IMR-90 (cell line): ENCODE results near the gene HIGD1C. TPM values are rescaled to one million over a fixed set of nuclear protein-coding genes. Genes with fewer than 3 reads are reported as not detected.

ENCODE experiments used
- ATAC-seq: fragments of 200-7000 bp; cut with Tn5 transposase; 2 replicates; pipeline ENCODE4 v1.9.1; 2020; ENCODE audit warnings: low read depth, mild to moderate bottlenecking, moderate library complexity
- BruUV-seq: library from RNA; stranded (reverse); fragments of 400-500 nt; replicated peaks from 2 replicates; lab custom pipeline; 2021; lab: Mats Ljungman, UMichigan
- CTCF ChIA-PET: fragments of 300-600 bp; formaldehyde crosslinking; extraction: SDS; loops from one replicate; lab custom pipeline; 2021; ENCODE audit warnings: antibody characterized with exemption; lab: Yijun Ruan, JAX
- POLR2A ChIA-PET: fragments of 300-600 bp; sonication (Branson Sonifier 250); formaldehyde crosslinking; loops from one replicate; lab custom pipeline; 2022; ENCODE audit warnings: antibody characterized with exemption; ENCODE audit not compliant: unreplicated experiment; lab: Charles Lee
- DNase-seq: peaks from one replicate; pipeline ENCODE4 v3.0.0; 2013
- H2AFZ ChIP-seq: replicated peaks from 2 replicates; pipeline ENCODE3; 2013; ENCODE audit warnings: low read length, mild to moderate bottlenecking; ENCODE audit not compliant: poor library complexity
- H2AK5ac ChIP-seq: 2 replicates; pipeline ENCODE4 v1.6.1; 2013; ENCODE audit warnings: low read depth, low read length, inconsistent platforms
- H2AK9ac ChIP-seq: replicated peaks from 2 replicates; pipeline ENCODE3; 2013; ENCODE audit warnings: mild to moderate bottlenecking, low read depth, low read length, moderate library complexity; ENCODE audit not compliant: poor library complexity
- H2BK120ac ChIP-seq: 2 replicates; pipeline ENCODE4 v1.6.1; 2013; ENCODE audit warnings: low read depth, low read length, inconsistent platforms
- H2BK15ac ChIP-seq: 3 replicates; pipeline ENCODE4 v1.6.1; 2013; ENCODE audit warnings: low read depth, low read length, inconsistent platforms
- H2BK20ac ChIP-seq: 2 replicates; pipeline ENCODE4 v1.6.1; 2013; ENCODE audit warnings: low read depth, mild to moderate bottlenecking, inconsistent platforms, low read length, moderate library complexity
- H2BK5ac ChIP-seq: 2 replicates; pipeline ENCODE4 v1.6.1; 2013; ENCODE audit warnings: mild to moderate bottlenecking, low read depth, low read length, inconsistent platforms; ENCODE audit not compliant: poor library complexity, severe bottlenecking
- H3K14ac ChIP-seq: replicated peaks from 2 replicates; pipeline ENCODE4 v1.6.1; 2013; ENCODE audit warnings: low read depth, low read length, inconsistent platforms
- H3K18ac ChIP-seq: 2 replicates; pipeline ENCODE4 v1.6.1; 2013; ENCODE audit warnings: low read depth, low read length, control low read depth
- H3K23ac ChIP-seq: 2 replicates; pipeline ENCODE4 v1.6.1; 2013; ENCODE audit warnings: low read depth, low read length, inconsistent platforms
- H3K27ac ChIP-seq: 2 replicates; pipeline ENCODE4 v1.5.1; 2013; ENCODE audit warnings: mild to moderate bottlenecking, control low read depth, low read length; ENCODE audit not compliant: insufficient read depth
- H3K27me3 ChIP-seq: 2 replicates; pipeline ENCODE4 v1.6.1; 2013; ENCODE audit warnings: low read length; ENCODE audit not compliant: control insufficient read depth, insufficient read depth
- H3K36me3 ChIP-seq: 2 replicates; pipeline ENCODE4 v1.6.1; 2013; ENCODE audit warnings: low read length, mixed read lengths; ENCODE audit not compliant: control insufficient read depth, insufficient read depth
- H3K4ac ChIP-seq: 2 replicates; pipeline ENCODE4 v1.6.1; 2013; ENCODE audit warnings: low read depth, low read length, inconsistent platforms
- H3K4me1 ChIP-seq: 2 replicates; pipeline ENCODE4 v1.6.1; 2013; ENCODE audit warnings: low read length, mixed read lengths; ENCODE audit not compliant: control insufficient read depth, insufficient read depth
- H3K4me2 ChIP-seq: 2 replicates; pipeline ENCODE4 v1.6.1; 2013; ENCODE audit warnings: low read depth, mild to moderate bottlenecking, control low read depth, low read length, moderate library complexity
- H3K4me3 ChIP-seq: 2 replicates; pipeline ENCODE4 v1.5.1; 2013; ENCODE audit warnings: low read depth, mild to moderate bottlenecking, control low read depth, low read length, moderate library complexity; ENCODE audit not compliant: insufficient read depth
- H3K56ac ChIP-seq: 2 replicates; pipeline ENCODE4 v1.6.1; 2013; ENCODE audit warnings: low read length, inconsistent platforms; ENCODE audit not compliant: insufficient read depth; ENCODE audit errors: extremely low read depth
- H3K79me1 ChIP-seq, 2 experiments: 2 replicates each; pipeline ENCODE4 v1.6.1; 2013; ENCODE audit warnings: low read length in 2 of 2, inconsistent platforms in 1 of 2, low read depth in 1 of 2
- H3K9ac ChIP-seq: 2 replicates; pipeline ENCODE4 v1.6.1; 2013; ENCODE audit warnings: low read depth, low read length, control low read depth
- H3K9me1 ChIP-seq: 2 replicates; pipeline ENCODE4 v1.6.1; 2013; ENCODE audit warnings: low read length, inconsistent platforms; ENCODE audit not compliant: insufficient read depth
- H3K9me3 ChIP-seq: 2 replicates; pipeline ENCODE4 v1.6.1; 2013; ENCODE audit warnings: low read length; ENCODE audit not compliant: control insufficient read depth, insufficient read depth
- H4K20me1 ChIP-seq: 2 replicates; pipeline ENCODE4 v1.6.1; 2013; ENCODE audit warnings: low read length, inconsistent platforms; ENCODE audit not compliant: insufficient read depth
- H4K5ac ChIP-seq: 2 replicates; pipeline ENCODE4 v1.6.1; 2013; ENCODE audit warnings: mild to moderate bottlenecking, low read depth, low read length, control low read depth
- H4K8ac ChIP-seq, 2 experiments: 2 replicates each; pipeline ENCODE4 v1.6.1; 2013; ENCODE audit warnings: low read depth in 2 of 2, low read length in 2 of 2, control low read depth in 1 of 2, inconsistent platforms in 1 of 2
- H4K91ac ChIP-seq: 2 replicates; pipeline ENCODE4 v1.6.1; 2013; ENCODE audit warnings: low read depth, low read length, inconsistent platforms; ENCODE audit not compliant: insufficient read depth
- BHLHE40 ChIP-seq: fragments of 150-350 bp; IDR thresholded peaks from 2 replicates; pipeline ENCODE4 v1.6.1; 2016; ENCODE audit warnings: mild to moderate bottlenecking, low read depth, low read length
- CEBPB ChIP-seq: IDR thresholded peaks from 2 replicates; pipeline ENCODE4 v1.6.1; 2012; ENCODE audit warnings: low read depth, low read length, improper control_type of control experiment
- CHD1 ChIP-seq: IDR thresholded peaks from 2 replicates; pipeline ENCODE4 v1.6.1; 2012; ENCODE audit warnings: low read depth, low read length, improper control_type of control experiment
- CTCF ChIP-seq: conservative IDR thresholded peaks from 2 replicates; pipeline ENCODE4 v1.5.1; 2012; ENCODE audit warnings: mild to moderate bottlenecking, low read depth, low read length, improper control_type of control experiment
- FOS ChIP-seq: fragments of 150-350 bp; IDR thresholded peaks from 2 replicates; pipeline ENCODE4 v1.6.1; 2016; ENCODE audit warnings: low read depth, low read length
- MAFK ChIP-seq: IDR thresholded peaks from 2 replicates; pipeline ENCODE4 v1.6.1; 2012; ENCODE audit warnings: low read depth, low read length, improper control_type of control experiment
- MAZ ChIP-seq: IDR thresholded peaks from 2 replicates; pipeline ENCODE4 v1.6.1; 2012; ENCODE audit warnings: low read depth, mild to moderate bottlenecking, low read length, improper control_type of control experiment, moderate library complexity, borderline replicate concordance
- MXI1 ChIP-seq: IDR thresholded peaks from 2 replicates; pipeline ENCODE4 v1.6.1; 2012; ENCODE audit warnings: low read depth, mild to moderate bottlenecking, low read length, moderate library complexity, borderline replicate concordance
- NFE2L2 ChIP-seq: fragments of 150-350 bp; IDR thresholded peaks from 2 replicates; pipeline ENCODE4 v1.6.1; 2016; ENCODE audit warnings: low read depth, mild to moderate bottlenecking, low read length
- POLR2A ChIP-seq: IDR thresholded peaks from 2 replicates; pipeline ENCODE4 v1.6.1; 2012; ENCODE audit warnings: mild to moderate bottlenecking, low read depth, low read length
- RAD21 ChIP-seq: IDR thresholded peaks from 2 replicates; pipeline ENCODE4 v1.6.1; 2012; ENCODE audit warnings: low read length, improper control_type of control experiment
- RCOR1 ChIP-seq: IDR thresholded peaks from 2 replicates; pipeline ENCODE4 v1.6.1; 2012; ENCODE audit warnings: mild to moderate bottlenecking, low read length, improper control_type of control experiment; ENCODE audit not compliant: insufficient replicate concordance
- SMC3 ChIP-seq: fragments of 150-350 bp; IDR thresholded peaks from 2 replicates; pipeline ENCODE4 v1.6.1; 2016; ENCODE audit warnings: low read depth, mild to moderate bottlenecking, antibody characterized with exemption, low read length, moderate library complexity
- USF2 ChIP-seq: fragments of 150-350 bp; IDR thresholded peaks from 2 replicates; pipeline ENCODE4 v1.6.1; 2017; ENCODE audit warnings: mild to moderate bottlenecking, antibody characterized with exemption, low read length, low read depth
- WGBS, 2 experiments: methylation state at CpG; one replicate each; pipeline versions ENCODE4 v1.1.5 to v1.1.7; 2013; ENCODE audit warnings: missing lambda C conversion rate in 2 of 2; ENCODE audit not compliant: insufficient read length in 1 of 2; ENCODE audit errors: extremely low coverage in 2 of 2; 5-methylcytosine and 5-hydroxymethylcytosine counted together
- dilution Hi-C: fragments of 300-500 bp; cut with HindIII; formaldehyde crosslinking; loops from one replicate; pipeline ENCODE4 v1.14.3; 2018; ENCODE audit warnings: low sequenced_read_pairs; ENCODE audit not compliant: unreplicated experiment
- in situ Hi-C: fragments of 300-500 bp; cut with MboI; formaldehyde crosslinking; loops from 3 replicates; pipeline ENCODE4 v1.14.3; 2019; ENCODE audit warnings: low sequenced_read_pairs, inconsistent platforms, mixed read lengths
- intact Hi-C: fragments of 100-400 bp; cut with micrococcal nuclease; formaldehyde crosslinking; loops from 2 replicates; pipeline ENCODE4 v1.10.0; 2022
- polyA plus RNA-seq, 3 experiments: library from polyadenylated mRNA; depleted of rRNA; stranded (reverse); fragments of >200 nt; gene quantifications; 2 replicates each; pipeline ENCODE4 v1.2.3, GENCODE V29; 2012; ENCODE audit warnings: low replicate concordance in 1 of 3
- total RNA-seq: library from RNA; depleted of rRNA; stranded (reverse); fragments of >200 nt; gene quantifications from 2 replicates; pipeline ENCODE4 v1.2.3, GENCODE V29; 2012
- TF ChIP-seq, protein P1 (sequence below): fragments of 150-350 bp; IDR thresholded peaks from 2 replicates; pipeline ENCODE4 v1.6.1; 2016; ENCODE audit warnings: low read depth, mild to moderate bottlenecking, low read length, moderate library complexity, borderline replicate concordance

HIGD1C gene
- total and polyA plus RNA-seq, 2 of the 4 experiments (the other 2 are of a cell fraction) = not detected

DNA sequence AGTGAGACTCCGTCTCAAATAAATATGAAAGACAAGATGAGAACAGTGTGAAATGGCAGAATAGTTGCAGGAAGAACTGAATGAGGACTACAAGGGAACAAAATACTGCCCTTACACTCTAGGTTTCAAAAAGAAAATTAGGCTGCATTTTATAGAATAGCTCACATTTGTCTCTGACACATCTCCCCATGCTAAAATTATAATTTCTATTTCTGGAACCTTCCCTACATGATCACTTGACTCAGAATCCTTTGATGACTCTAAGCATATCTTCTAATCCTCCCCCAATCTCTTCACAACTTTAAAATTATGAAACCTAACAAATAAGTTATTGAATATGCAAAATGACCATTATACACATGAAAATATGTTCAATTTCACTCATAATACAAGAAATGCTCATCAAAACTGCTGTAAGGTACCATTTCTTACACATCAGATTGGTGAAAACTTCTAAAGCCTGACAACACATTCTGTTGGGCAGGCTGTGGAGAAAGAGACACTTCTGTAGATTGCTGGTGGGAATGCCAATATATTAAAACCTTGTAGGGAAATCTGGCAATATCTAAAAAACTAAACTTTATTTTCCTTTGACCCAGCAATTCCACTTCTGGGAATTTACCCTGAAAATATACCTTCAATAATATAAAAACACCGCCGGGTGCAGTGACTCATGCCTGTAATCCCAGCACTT lies 4.3 kb upstream of the HIGD1C start:
- POLR2A ChIA-PET = no interaction called here
- no peak overlapping the region for H2AK5ac ChIP-seq
- H3K36me3 ChIP-seq = no peaks in the 10 kb centered on the region
- H2BK20ac ChIP-seq = no peak overlapping the region
- ATAC-seq (no peak), DNase-seq (no peak)
- no peak overlapping the region for H2BK15ac ChIP-seq
- no peak overlapping the region for H2BK5ac ChIP-seq
- H2BK120ac ChIP-seq = no peak overlapping the region
- H4K5ac ChIP-seq = no peak overlapping the region
- intact Hi-C loops (no loop called here), dilution Hi-C loops (no loop called here), in situ Hi-C loops (no loop called here)
- H3K27me3 ChIP-seq = no peaks in the 10 kb centered on the region
- no peaks in the 10 kb centered on the region for H4K20me1 ChIP-seq
- H2AFZ ChIP-seq = no peak overlapping the region
- no peak overlapping the region for H3K23ac ChIP-seq
- CTCF ChIA-PET = interaction anchor here (0.6 kb wide), 1 partner anchor 18 kb away, joined by 3 read pairs; no protein-coding TSS in a partner anchor
- H3K4ac ChIP-seq = no peak overlapping the region
- WGBS, 2 experiments = no CpG with 5 or more reads among the region's 3 CpGs
- H3K4me3 ChIP-seq = no peak overlapping the region
- H3K14ac ChIP-seq = no peak overlapping the region
- no peak overlapping the region for H4K8ac ChIP-seq
- H3K4me1 ChIP-seq = no peaks in the 10 kb centered on the region
- no peak overlapping the region for H3K9ac ChIP-seq
- H3K18ac ChIP-seq = no peak overlapping the region
- H2AK9ac ChIP-seq = no peak overlapping the region
- H3K4me2 ChIP-seq = no peak overlapping the region
- H3K79me1 ChIP-seq = no peaks in the 10 kb centered on the region
- TF ChIP-seq, protein P1, sequence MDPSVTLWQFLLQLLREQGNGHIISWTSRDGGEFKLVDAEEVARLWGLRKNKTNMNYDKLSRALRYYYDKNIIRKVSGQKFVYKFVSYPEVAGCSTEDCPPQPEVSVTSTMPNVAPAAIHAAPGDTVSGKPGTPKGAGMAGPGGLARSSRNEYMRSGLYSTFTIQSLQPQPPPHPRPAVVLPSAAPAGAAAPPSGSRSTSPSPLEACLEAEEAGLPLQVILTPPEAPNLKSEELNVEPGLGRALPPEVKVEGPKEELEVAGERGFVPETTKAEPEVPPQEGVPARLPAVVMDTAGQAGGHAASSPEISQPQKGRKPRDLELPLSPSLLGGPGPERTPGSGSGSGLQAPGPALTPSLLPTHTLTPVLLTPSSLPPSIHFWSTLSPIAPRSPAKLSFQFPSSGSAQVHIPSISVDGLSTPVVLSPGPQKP = no peak
- TF ChIP-seq USF2 (no peak), CHD1 (no peak), RCOR1 (no peak), BHLHE40 (no peak), SMC3 (no peak), POLR2A (no peak), MAFK (no peak), CTCF (no peak), NFE2L2 (no peak), RAD21 (no peak), MAZ (no peak), CEBPB (no peak), FOS (no peak), MXI1 (no peak)
- H3K27ac ChIP-seq = no peak overlapping the region
- H4K91ac ChIP-seq = no peak overlapping the region
- no peak overlapping the region for H3K56ac ChIP-seq
- no TSS peak for BruUV-seq
- no peaks in the 10 kb centered on the region for H3K9me3 ChIP-seq
- peaks cover 3% of the 10 kb centered on the region; the same call in 1 of the 2 replicates for H3K9me1 ChIP-seq
